H1 (cell line): ENCODE data around the gene SPAG17. TPM values are rescaled to one million over a fixed set of nuclear protein-coding genes. Genes with fewer than 3 reads are reported as not detected.

Experiments
- CTCF ChIA-PET: fragments of 300-600 bp; sonication (Branson Sonifier 250); formaldehyde crosslinking; loops from one replicate; lab custom pipeline; 2021; ENCODE audit not compliant: partially characterized antibody; lab: Charles Lee
- POLR2A ChIA-PET: fragments of 300-600 bp; sonication (Branson Sonifier 250); formaldehyde crosslinking; loops from one replicate; lab custom pipeline; 2021; ENCODE audit warnings: inconsistent platforms; ENCODE audit not compliant: partially characterized antibody; lab: Charles Lee
- DNase-seq, 2 experiments: peaks; one replicate each; pipeline versions ENCODE4 v3.0.0 to v3.0.0-alpha.2; 2010 to 2022; ENCODE audit warnings: low spot score in 2 of 2, low read depth in 1 of 2, mixed read lengths in 1 of 2
- FAIRE-seq: peaks from 2 replicates; lab custom pipeline; 2011; peaks lifted over from hg19 to GRCh38; lab: Jason Lieb, UNC
- H2AFZ ChIP-seq: 2 replicates; pipeline ENCODE4 v1.8.1; 2012; ENCODE audit warnings: low read length, inconsistent platforms
- H2AK5ac ChIP-seq: 2 replicates; pipeline ENCODE4 v1.6.1; 2013; ENCODE audit warnings: low read depth, low read length
- H2BK120ac ChIP-seq: replicated peaks from 2 replicates; pipeline ENCODE3; 2013; ENCODE audit warnings: low read depth, low read length, inconsistent platforms
- H2BK12ac ChIP-seq: 2 replicates; pipeline ENCODE4 v1.6.1; 2013; ENCODE audit warnings: low read depth, low read length
- H2BK15ac ChIP-seq: 2 replicates; pipeline ENCODE4 v1.6.1; 2013; ENCODE audit warnings: low read length
- H2BK20ac ChIP-seq: 2 replicates; pipeline ENCODE4 v1.6.1; 2013; ENCODE audit warnings: low read length
- H2BK5ac ChIP-seq: 2 replicates; pipeline ENCODE4 v1.6.1; 2013; ENCODE audit warnings: low read depth, low read length
- H3K14ac ChIP-seq: 2 replicates; pipeline ENCODE4 v1.6.1; 2013; ENCODE audit warnings: inconsistent platforms; ENCODE audit not compliant: insufficient read length
- H3K18ac ChIP-seq: 2 replicates; pipeline ENCODE4 v1.6.1; 2013; ENCODE audit warnings: low read length; ENCODE audit errors: extremely low read depth
- H3K23ac ChIP-seq: 2 replicates; pipeline ENCODE4 v1.6.1; 2013; ENCODE audit warnings: inconsistent platforms; ENCODE audit not compliant: insufficient read length
- H3K23me2 ChIP-seq: 2 replicates; pipeline ENCODE4 v1.6.1; 2013; ENCODE audit warnings: low read depth, low read length
- H3K27ac ChIP-seq: 2 replicates; pipeline ENCODE4 v1.6.1; 2011; ENCODE audit warnings: low read depth, low read length, inconsistent platforms
- H3K27me3 ChIP-seq, 4 experiments: replicated peaks in 1 of 4; 1 replicate in 1 of 4; 2 replicates in 3 of 4; pipeline versions ENCODE4 v1.6.1 to v1.8.1; 2011 to 2013; ENCODE audit warnings: low read length in 3 of 4, mild to moderate bottlenecking in 3 of 4, inconsistent platforms in 2 of 4, mixed read lengths in 2 of 4, moderate library complexity in 1 of 4; ENCODE audit not compliant: control insufficient read depth in 3 of 4, insufficient read depth in 3 of 4; ENCODE audit errors: extremely low read depth in 1 of 4
- H3K36me3 ChIP-seq, 4 experiments: 2 replicates each; pipeline versions ENCODE4 v1.6.1 to v1.8.1; 2011 to 2013; ENCODE audit warnings: mild to moderate bottlenecking in 4 of 4, low read length in 3 of 4, moderate library complexity in 2 of 4, control low read depth in 1 of 4, inconsistent platforms in 1 of 4; ENCODE audit not compliant: insufficient read depth in 4 of 4, control insufficient read depth in 2 of 4
- H3K4ac ChIP-seq: replicated peaks from 2 replicates; pipeline ENCODE3; 2013; ENCODE audit warnings: low read length, low read depth, mixed read lengths, inconsistent platforms; ENCODE audit not compliant: insufficient read length
- H3K4me1 ChIP-seq, 4 experiments: replicated peaks in 1 of 4; 1 replicate in 1 of 4; 2 replicates in 3 of 4; pipeline versions ENCODE4 v1.6.1 to v1.8.1; 2011 to 2013; ENCODE audit warnings: low read length in 3 of 4, inconsistent platforms in 2 of 4, mixed read lengths in 1 of 4; ENCODE audit not compliant: insufficient read depth in 4 of 4, control insufficient read depth in 3 of 4
- H3K4me2 ChIP-seq, 2 experiments: 2 replicates each; pipeline versions ENCODE4 v1.6.1 to v1.8.1; 2011 to 2013; ENCODE audit warnings: low read depth in 2 of 2, low read length in 2 of 2, control low read depth in 1 of 2, inconsistent platforms in 1 of 2, mild to moderate bottlenecking in 1 of 2; ENCODE audit not compliant: insufficient read depth in 1 of 2
- H3K4me3 ChIP-seq, 4 experiments: fragments of 200-600, 300-600 bp in 1 of 4; sonication (generic), shearing (Covaris generic), sonication (Bioruptor Twin) in 1 of 4; 2 replicates each; pipeline versions ENCODE4 v1.5.1 to v1.8.1; 2011 to 2016; ENCODE audit warnings: low read length in 4 of 4, low read depth in 3 of 4, control low read depth in 2 of 4, inconsistent platforms in 2 of 4, mild to moderate bottlenecking in 2 of 4, mixed read lengths in 1 of 4, moderate library complexity in 1 of 4; ENCODE audit not compliant: insufficient read depth in 2 of 4; ENCODE audit errors: extremely low read depth in 1 of 4
- H3K56ac ChIP-seq: replicated peaks from 2 replicates; pipeline ENCODE3; 2013; ENCODE audit warnings: low read depth, mild to moderate bottlenecking, mixed read lengths, low read length, inconsistent platforms; ENCODE audit not compliant: insufficient read length
- H3K79me1 ChIP-seq: 2 replicates; pipeline ENCODE4 v1.6.1; 2013; ENCODE audit warnings: low read depth, low read length, control low read depth
- H3K79me2 ChIP-seq, 2 experiments: 2 replicates each; pipeline versions ENCODE4 v1.6.1 to v1.8.1; 2012 to 2013; ENCODE audit warnings: low read length in 2 of 2, mild to moderate bottlenecking in 2 of 2, inconsistent platforms in 1 of 2; ENCODE audit not compliant: insufficient read depth in 2 of 2, control insufficient read depth in 1 of 2
- H3K9ac ChIP-seq, 4 experiments: replicated peaks in 1 of 4; 1 replicate in 1 of 4; 2 replicates in 3 of 4; pipeline versions ENCODE4 v1.6.1 to v1.8.1; 2011 to 2013; ENCODE audit warnings: low read depth in 3 of 4, low read length in 3 of 4, control low read depth in 2 of 4, mild to moderate bottlenecking in 2 of 4, moderate library complexity in 2 of 4, inconsistent platforms in 1 of 4; ENCODE audit errors: extremely low read depth in 1 of 4
- H3K9me3 ChIP-seq, 2 experiments: 2 replicates each; pipeline versions ENCODE4 v1.6.1 to v1.8.1; 2012 to 2013; ENCODE audit warnings: mild to moderate bottlenecking in 2 of 2, moderate library complexity in 2 of 2, control low read depth in 1 of 2, inconsistent platforms in 1 of 2, low read depth in 1 of 2, low read length in 1 of 2, mixed read lengths in 1 of 2; ENCODE audit not compliant: insufficient read depth in 2 of 2
- H4K20me1 ChIP-seq, 2 experiments: replicated peaks in 1 of 2; 2 replicates each; pipeline versions ENCODE3 to v1.8.1; 2011 to 2013; ENCODE audit warnings: inconsistent platforms in 2 of 2, low read length in 2 of 2, mild to moderate bottlenecking in 1 of 2; ENCODE audit not compliant: insufficient read depth in 2 of 2, control insufficient read depth in 1 of 2
- H4K5ac ChIP-seq: 2 replicates; pipeline ENCODE4 v1.6.1; 2013; ENCODE audit warnings: low read length, low read depth, mixed read lengths, inconsistent platforms; ENCODE audit not compliant: insufficient read length
- H4K8ac ChIP-seq: 2 replicates; pipeline ENCODE4 v1.8.0; 2013; ENCODE audit warnings: mild to moderate bottlenecking, moderate library complexity, low read length, inconsistent platforms; ENCODE audit not compliant: insufficient read depth; ENCODE audit errors: extremely low read depth
- H4K91ac ChIP-seq: replicated peaks from 2 replicates; pipeline ENCODE3; 2013; ENCODE audit warnings: low read length, mixed read lengths, inconsistent platforms; ENCODE audit not compliant: insufficient read length
- CHD1 ChIP-seq: IDR thresholded peaks from 2 replicates; pipeline ENCODE4 v1.6.1; 2012; ENCODE audit warnings: low read depth, low read length, improper control_type of control experiment
- CREB1 ChIP-seq: IDR thresholded peaks from 2 replicates; pipeline ENCODE4 v1.6.1; 2012; ENCODE audit warnings: inconsistent platforms
- GABPA ChIP-seq: IDR thresholded peaks from 2 replicates; pipeline ENCODE4 v1.6.1; 2011; ENCODE audit warnings: mild to moderate bottlenecking, low read length, moderate library complexity, borderline replicate concordance; ENCODE audit not compliant: insufficient read depth
- NANOG ChIP-seq: IDR thresholded peaks from 2 replicates; pipeline ENCODE4 v1.6.1; 2011; ENCODE audit warnings: low read length, low read depth, mild to moderate bottlenecking, inconsistent platforms; ENCODE audit not compliant: insufficient read depth, poor library complexity, severe bottlenecking
- POLR2AphosphoS5 ChIP-seq: IDR thresholded peaks from 2 replicates; pipeline ENCODE4 v1.6.1; 2011; ENCODE audit warnings: low read depth, low read length
- SP1 ChIP-seq: IDR thresholded peaks from 2 replicates; pipeline ENCODE4 v1.6.1; 2011; ENCODE audit warnings: low read depth, low read length
- SP2 ChIP-seq: IDR thresholded peaks from 2 replicates; pipeline ENCODE4 v1.6.1; 2012; ENCODE audit warnings: mild to moderate bottlenecking, low read length, inconsistent platforms
- TAF7 ChIP-seq: optimal IDR thresholded peaks from 2 replicates; pipeline ENCODE3; 2011; ENCODE audit warnings: low read depth, mild to moderate bottlenecking, inconsistent platforms, low read length, moderate library complexity, borderline replicate concordance
- WGBS, 2 experiments: shearing (Covaris generic) in 1 of 2; methylation state at CpG; one replicate each; pipeline versions ENCODE4 v1.1.6 to v1.1.7; 2013 to 2015; ENCODE audit warnings: low lambda C conversion rate in 2 of 2, mixed read lengths in 2 of 2, inconsistent platforms in 1 of 2, low coverage in 1 of 2, missing lambda C conversion rate in 1 of 2; ENCODE audit not compliant: insufficient replicate concordance in 2 of 2, insufficient coverage in 1 of 2, insufficient read length in 1 of 2; ENCODE audit errors: extremely low coverage in 1 of 2, missing lambda C conversion rate in 1 of 2; 5-methylcytosine and 5-hydroxymethylcytosine counted together
- polyA plus RNA-seq, 7 experiments: library from polyadenylated mRNA; depleted of rRNA in 3 of 7; stranded (reverse) in 5 of 7; unstranded in 2 of 7; fragments of >200 nt in 5 of 7; fragments of 200-250 nt in 2 of 7; gene quantifications; 1 replicate in 5 of 7; 2 replicates in 1 of 7; 4 replicates in 1 of 7; pipeline versions ENCODE4 v1.2.1 to v1.2.3, GENCODE V29; 2011 to 2013; ENCODE audit warnings: missing spikeins in 2 of 7, mixed read lengths in 2 of 7
- total RNA-seq: library from RNA; stranded (reverse); fragmentation: NEBNext Ultra II Directional; extraction: Animal tissue kit (Norgen Biotek cat#: 25700); gene quantifications from 2 replicates; pipeline ENCODE4 v1.2.1, GENCODE V29; 2021

SPAG17 gene
- total and polyA plus RNA-seq, 2 of the 8 experiments (the other 6 are each of a cell fraction or from before 2014, with no cell fraction given): 0.56 to 0.62 TPM

- no peak overlapping the region for H3K18ac ChIP-seq
- CTCF ChIA-PET: interaction anchor here (1.9 kb wide), 1 partner anchor 98 kb away, joined by 4 read pairs; no protein-coding TSS in a partner anchor
- H2AFZ ChIP-seq: no peak overlapping the region
- no peaks in the 10 kb centered on the region for H3K79me1 ChIP-seq
- no peak overlapping the region for H3K4ac ChIP-seq
- H2BK120ac ChIP-seq: no peak overlapping the region
- H2AK5ac ChIP-seq: no peak overlapping the region
- DNase-seq (no peak), FAIRE-seq (no peak)
- H3K23me2 ChIP-seq: no peaks in the 10 kb centered on the region
- H3K4me3 ChIP-seq: no peak overlapping the region
- no peak overlapping the region for H3K9ac ChIP-seq
- no peak overlapping the region for H3K23ac ChIP-seq
- H4K5ac ChIP-seq: no peak overlapping the region
- WGBS, 2 experiments: 76% methylated on average over 6 of the region's 6 CpGs; no CpG with 5 or more reads in 1 of the 2 experiments
- no peak overlapping the region for H3K27ac ChIP-seq
- no peaks in the 10 kb centered on the region for H3K36me3 ChIP-seq
- H2BK20ac ChIP-seq: no peak overlapping the region
- no peaks in the 10 kb centered on the region for H3K4me1 ChIP-seq
- H4K20me1 ChIP-seq: no peaks in the 10 kb centered on the region
- no peak overlapping the region for H2BK12ac ChIP-seq
- no peak overlapping the region; the same call in 1 of the 2 replicates for H4K8ac ChIP-seq
- H3K56ac ChIP-seq: no peak overlapping the region
- no peaks in the 10 kb centered on the region for H3K79me2 ChIP-seq
- H3K9me3 ChIP-seq: no peaks in the 10 kb centered on the region
- no peak overlapping the region for H3K14ac ChIP-seq
- H3K4me2 ChIP-seq: no peak overlapping the region
- H4K91ac ChIP-seq: no peak overlapping the region
- H3K27me3 ChIP-seq: peaks cover 0 to 1% (median 0%) of the 10 kb centered on the region in 4 experiments; a peak in 1 of 7 replicates
- no peak overlapping the region for H2BK15ac ChIP-seq
- POLR2A ChIA-PET: no interaction called here
- no peak overlapping the region for H2BK5ac ChIP-seq
- TF ChIP-seq SP2 (no peak), GABPA (no peak), CHD1 (no peak), SP1 (no peak), NANOG (no peak), POLR2AphosphoS5 (no peak), TAF7 (no peak), CREB1 (no peak)
These were observed 24.6 kb upstream of the SPAG17 start for GRCh38 chr1:118209648-118210047.
